Mesendoderm (in vitro differentiated cells): ENCODE measurements around the gene ARMC8.
A peak's percentile ranks its signal among the peaks of the same experiment; 100 is the strongest.

ENCODE experiments used
- DNase-seq: peaks from one replicate; pipeline ENCODE4 v3.0.0; 2013
- H2AK5ac ChIP-seq: 2 replicates; pipeline ENCODE4 v1.6.1; 2013; ENCODE audit warnings: low read length, inconsistent platforms
- H2BK120ac ChIP-seq: 2 replicates; pipeline ENCODE4 v1.6.1; 2013; ENCODE audit warnings: low read depth, mild to moderate bottlenecking, low read length, moderate library complexity, mixed read lengths
- H2BK15ac ChIP-seq: replicated peaks from 2 replicates; pipeline ENCODE4 v1.6.1; 2013; ENCODE audit warnings: low read depth, mild to moderate bottlenecking, moderate library complexity
- H2BK5ac ChIP-seq: 2 replicates; pipeline ENCODE4 v1.6.1; 2013; ENCODE audit warnings: low read length, inconsistent platforms
- H3K18ac ChIP-seq: 2 replicates; pipeline ENCODE4 v1.6.1; 2013; ENCODE audit warnings: mild to moderate bottlenecking, low read length, mixed read lengths
- H3K23ac ChIP-seq: one replicate; pipeline ENCODE4 v1.6.1; 2013; ENCODE audit warnings: low read length
- H3K27ac ChIP-seq: 2 replicates; pipeline ENCODE4 v1.5.1; 2013; ENCODE audit warnings: low read depth, mild to moderate bottlenecking, inconsistent platforms, low read length, moderate library complexity
- H3K27me3 ChIP-seq: 2 replicates; pipeline ENCODE4 v1.6.1; 2013; ENCODE audit warnings: low read length, control low read depth, mild to moderate bottlenecking, inconsistent platforms; ENCODE audit not compliant: insufficient read depth, poor library complexity
- H3K36me3 ChIP-seq: 2 replicates; pipeline ENCODE4 v1.6.1; 2013; ENCODE audit warnings: low read length, inconsistent platforms; ENCODE audit not compliant: control insufficient read depth, insufficient read depth
- H3K4ac ChIP-seq: one replicate; pipeline ENCODE4 v1.6.1; 2013; ENCODE audit warnings: low read depth, mild to moderate bottlenecking, low read length, moderate library complexity
- H3K4me1 ChIP-seq: 2 replicates; pipeline ENCODE4 v1.6.1; 2013; ENCODE audit warnings: low read depth, low read length, inconsistent platforms; ENCODE audit not compliant: control insufficient read depth
- H3K4me2 ChIP-seq: 2 replicates; pipeline ENCODE4 v1.6.1; 2013; ENCODE audit warnings: low read length
- H3K4me3 ChIP-seq: 2 replicates; pipeline ENCODE4 v1.5.1; 2013; ENCODE audit warnings: mild to moderate bottlenecking, low read length
- H3K56ac ChIP-seq: one replicate; pipeline ENCODE4 v1.6.1; 2013; ENCODE audit warnings: low read length
- H3K79me1 ChIP-seq: 2 replicates; pipeline ENCODE4 v1.6.1; 2013; ENCODE audit warnings: low read length, inconsistent platforms
- H3K79me2 ChIP-seq: 2 replicates; pipeline ENCODE4 v1.6.1; 2013; ENCODE audit warnings: mild to moderate bottlenecking, low read length; ENCODE audit not compliant: control insufficient read depth, insufficient read depth
- H3K9ac ChIP-seq: 2 replicates; pipeline ENCODE4 v1.6.1; 2013; ENCODE audit warnings: low read length, inconsistent platforms
- H4K5ac ChIP-seq: one replicate; pipeline ENCODE4 v1.6.1; 2013; ENCODE audit warnings: low read length
- H4K8ac ChIP-seq: one replicate; pipeline ENCODE4 v1.6.1; 2013; ENCODE audit warnings: low read depth, mild to moderate bottlenecking, control low read depth, low read length, moderate library complexity
- WGBS: extraction: QIAGEN DNeasy Blood & Tissue Kit; methylation state at CpG from one replicate; pipeline ENCODE4 v1.1.7; 2013; ENCODE audit warnings: low lambda C conversion rate, missing lambda C conversion rate; ENCODE audit not compliant: insufficient coverage; ENCODE audit errors: extremely low coverage; 5-methylcytosine and 5-hydroxymethylcytosine counted together

The ARMC8 gene

GRCh38 chr3:138213398-138214085 is 26.4 kb downstream of the ARMC8 start:
- H3K9ac ChIP-seq: no peak overlapping the region
- H2BK15ac ChIP-seq: no peak overlapping the region
- no peak overlapping the region for H3K18ac ChIP-seq
- H3K4me2 ChIP-seq: no peak overlapping the region
- DNase-seq: no peak
- no CpG with 5 or more reads among the region's 7 CpGs for WGBS
- H2BK120ac ChIP-seq: no peak overlapping the region
- H3K27ac ChIP-seq: no peak overlapping the region
- no peak overlapping the region for H2AK5ac ChIP-seq
- no peaks in the 10 kb centered on the region for H3K36me3 ChIP-seq
- H4K8ac ChIP-seq: no peak overlapping the region
- no peak overlapping the region for H3K4ac ChIP-seq
- no peak overlapping the region for H2BK5ac ChIP-seq
- H3K79me1 ChIP-seq: peaks cover 2% of the 10 kb centered on the region
- no peak overlapping the region for H3K56ac ChIP-seq
- no peaks in the 10 kb centered on the region for H3K27me3 ChIP-seq
- H3K79me2 ChIP-seq: peaks cover 1% of the 10 kb centered on the region
- peaks cover 4% of the 10 kb centered on the region for H3K4me1 ChIP-seq
- H4K5ac ChIP-seq: no peak overlapping the region
- no peak overlapping the region for H3K4me3 ChIP-seq
- H3K23ac ChIP-seq: no peak overlapping the region

GRCh38 chr3:138219255-138219654 is 32.2 kb downstream of the ARMC8 start:
- Histone ChIP-seq H4K5ac (no peak overlapping the region), H2BK5ac (no peak overlapping the region), H2BK15ac (no peak overlapping the region), H3K79me1 (peaks cover 2% of the 10 kb centered on the region), H3K4me1 (no peaks in the 10 kb centered on the region), H3K79me2 (peaks cover 2% of the 10 kb centered on the region), H3K4me3 (no peak overlapping the region), H3K23ac (no peak overlapping the region), H3K27ac (no peak overlapping the region), H3K4ac (no peak overlapping the region), H2AK5ac (no peak overlapping the region), H3K36me3 (peaks cover 3% of the 10 kb centered on the region), H3K56ac (no peak overlapping the region), H3K4me2 (no peak overlapping the region), H4K8ac (no peak overlapping the region), H2BK120ac (no peak overlapping the region), H3K9ac (no peak overlapping the region), H3K18ac (no peak overlapping the region), H3K27me3 (no peaks in the 10 kb centered on the region)
- peak; percentile 33 for DNase-seq
- no CpG with 5 or more reads among the region's 1 CpG for WGBS

- Histone ChIP-seq H3K4me2 (no peak overlapping the region), H2BK120ac (no peak overlapping the region), H2AK5ac (no peak overlapping the region), H3K4me1 (no peaks in the 10 kb centered on the region), H3K4me3 (no peak overlapping the region), H3K9ac (no peak overlapping the region), H3K18ac (no peak overlapping the region), H3K23ac (no peak overlapping the region), H3K79me1 (peaks cover 2% of the 10 kb centered on the region), H4K8ac (no peak overlapping the region), H2BK5ac (no peak overlapping the region), H4K5ac (no peak overlapping the region), H3K36me3 (peaks cover 4% of the 10 kb centered on the region), H3K56ac (no peak overlapping the region), H3K27me3 (no peaks in the 10 kb centered on the region), H3K4ac (no peak overlapping the region), H3K27ac (no peak overlapping the region), H2BK15ac (no peak overlapping the region), H3K79me2 (peaks cover 2% of the 10 kb centered on the region)
- peak; percentile 21 for DNase-seq
- no CpG with 5 or more reads among the region's 1 CpG for WGBS
Measured at GRCh38 chr3:138220242-138220641, 33.1 kb downstream of the ARMC8 start.

GRCh38 chr3:138220788-138221187 is 33.7 kb downstream of the ARMC8 start:
- Histone ChIP-seq H3K18ac (no peak overlapping the region), H3K56ac (no peak overlapping the region), H3K79me2 (peaks cover 2% of the 10 kb centered on the region), H3K4me2 (no peak overlapping the region), H2AK5ac (no peak overlapping the region), H2BK120ac (no peak overlapping the region), H3K4me1 (no peaks in the 10 kb centered on the region), H3K9ac (no peak overlapping the region), H2BK5ac (no peak overlapping the region), H4K5ac (no peak overlapping the region), H3K4ac (no peak overlapping the region), H4K8ac (no peak overlapping the region), H3K36me3 (peaks cover 6% of the 10 kb centered on the region), H2BK15ac (no peak overlapping the region), H3K79me1 (peaks cover 2% of the 10 kb centered on the region), H3K27ac (no peak overlapping the region), H3K23ac (no peak overlapping the region), H3K4me3 (no peak overlapping the region), H3K27me3 (no peaks in the 10 kb centered on the region)
- no peak for DNase-seq
- WGBS: no CpG with 5 or more reads among the region's 4 CpGs

- no peak for DNase-seq
Measured at GRCh38 chr3:138222131-138222941, 35.2 kb downstream of the ARMC8 start.

More at GRCh38 chr3:138222131-138222941, 35.2 kb downstream of the ARMC8 start:
- Histone ChIP-seq H3K23ac (no peak overlapping the region), H3K4ac (no peak overlapping the region), H2BK5ac (no peak overlapping the region), H3K56ac (no peak overlapping the region), H3K4me2 (no peak overlapping the region), H3K27me3 (no peaks in the 10 kb centered on the region), H2BK120ac (no peak overlapping the region), H3K79me2 (peaks cover 2% of the 10 kb centered on the region), H4K8ac (no peak overlapping the region), H3K79me1 (no peaks in the 10 kb centered on the region), H2BK15ac (no peak overlapping the region), H3K4me3 (no peak overlapping the region), H3K27ac (no peak overlapping the region), H4K5ac (no peak overlapping the region), H2AK5ac (no peak overlapping the region), H3K36me3 (peaks cover 6% of the 10 kb centered on the region), H3K4me1 (no peaks in the 10 kb centered on the region), H3K18ac (no peak overlapping the region), H3K9ac (no peak overlapping the region)
- WGBS: no CpG with 5 or more reads among the region's 2 CpGs
